ENCODE measurements around the gene TANGO6.

DNA sequence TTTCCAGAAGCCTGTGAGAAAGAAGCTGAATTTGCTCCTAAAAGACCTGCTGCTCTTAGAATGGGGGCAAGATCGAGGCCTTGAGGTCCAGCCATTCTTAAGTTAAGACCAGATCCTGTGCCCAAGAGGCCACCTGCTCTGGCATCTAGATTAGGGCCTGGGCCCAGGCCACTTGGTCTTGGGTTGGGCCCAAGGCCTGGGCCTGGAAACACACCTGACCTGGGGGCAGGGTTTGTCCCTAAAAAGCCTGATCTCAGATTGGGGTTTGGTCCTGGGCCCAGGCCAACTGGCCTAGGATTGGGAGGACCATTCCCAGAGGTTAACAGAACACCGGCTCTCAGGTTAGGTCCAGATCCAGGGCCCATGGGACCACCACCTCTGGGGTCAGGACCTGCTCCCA lies 276.2 kb downstream of the TANGO6 start:
- TF ChIP-seq HDGF (IDR thresholded peaks at IDR 0.05; ENCODE audit: borderline replicate concordance) = no peak
- TF ChIP-seq SP1 (IDR thresholded peaks at IDR 0.05) = no peak
- TF ChIP-seq FOXK2 (IDR thresholded peaks at IDR 0.05) = no peak
- TF ChIP-seq BHLHE40 (IDR thresholded peaks at IDR 0.05; ENCODE audit: borderline replicate concordance) = no peak
